Keratinocyte (primary cell): ENCODE results near the gene DCUN1D1.

Experiments used
- CTCF ChIP-seq, 3 experiments: IDR thresholded peaks in 1 of 3; conservative IDR thresholded peaks in 1 of 3; optimal IDR thresholded peaks in 1 of 3; 2 replicates in 2 of 3; 3 replicates in 1 of 3; pipeline versions ENCODE3 to v1.5.1; 2011; ENCODE audit warnings: low read length in 3 of 3, mild to moderate bottlenecking in 3 of 3, moderate library complexity in 2 of 3, control low read depth in 1 of 3, inconsistent platforms in 1 of 3; ENCODE audit not compliant: insufficient read depth in 2 of 3; ENCODE audit errors: extremely low read depth in 1 of 3
- EZH2 ChIP-seq: IDR thresholded peaks from one replicate; pipeline ENCODE4 v1.6.1; 2012; ENCODE audit warnings: inconsistent platforms, mild to moderate bottlenecking, low read length, moderate library complexity

GRCh38 chr3:182925330-182925943 lies 54.9 kb downstream of the DCUN1D1 start:
- TF ChIP-seq CTCF (optimal IDR thresholded peaks at IDR 0.05 in 1 of 3, IDR thresholded peaks at IDR 0.05 in 1 of 3, conservative IDR thresholded peaks at IDR 0.05 in 1 of 3; ENCODE audit: extremely low read depth in 1 of 3, insufficient read depth in 2 of 3, low read length in 3 of 3) (no peak), EZH2 (no peak)
